ENCODE results near the gene CAB39. TPM values are rescaled to one million over a fixed set of nuclear protein-coding genes. Genes with fewer than 3 reads are reported as not detected.

CAB39 gene
- polyA plus RNA-seq, 6 donors from 2014 or later, result 28.6 to 53.0 (median 43.6) TPM

DNA sequence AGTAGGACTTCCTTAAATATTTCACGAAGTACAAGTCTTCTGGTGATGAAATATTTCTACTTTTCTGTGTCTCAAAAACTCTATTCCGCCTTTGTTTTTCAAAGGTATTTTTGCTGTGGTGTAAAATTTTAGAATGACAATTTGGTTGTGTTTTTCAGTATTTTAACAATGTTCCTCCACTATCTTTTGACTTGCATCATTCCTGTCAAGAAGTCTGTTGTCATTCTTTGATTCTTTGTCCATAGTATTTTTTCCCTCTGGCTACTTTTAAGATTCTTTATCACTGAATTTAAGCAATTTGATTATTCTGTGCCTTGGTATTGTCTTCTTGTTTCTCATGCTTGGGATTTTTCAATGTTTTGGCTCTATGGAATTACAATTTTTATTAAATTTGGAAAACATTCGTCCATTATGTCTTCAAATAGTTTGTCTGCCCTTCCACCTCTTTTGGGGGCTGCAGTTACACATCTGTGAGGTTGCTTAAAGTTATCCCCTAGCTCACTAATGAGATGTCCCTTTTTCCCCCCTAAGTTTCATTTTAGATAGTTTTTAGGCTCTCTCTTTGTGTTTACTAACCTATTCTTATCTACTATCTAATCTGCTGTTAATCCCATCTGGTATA, 76.0 kb downstream of the CAB39 start:
- Mint-ChIP-seq H3K27ac (peak overlapping the region in 1 of 6 donors; percentile 85), H3K4me3 (no peak overlapping the region), H3K36me3 (peaks cover 63 to 71% of the 10 kb centered on the region in 2 donors), H3K4me1 (peaks cover 23 to 38% (median 31%) of the 10 kb centered on the region in 3 donors), H3K9me3 (peaks cover 15 to 41% (median 26%) of the 10 kb centered on the region in 7 donors), H3K27me3 (no peaks in the 10 kb centered on the region)
- no peak for ATAC-seq (ENCODE audit: low read depth in 2 of 2)
- no peak for DNase-seq

DNA sequence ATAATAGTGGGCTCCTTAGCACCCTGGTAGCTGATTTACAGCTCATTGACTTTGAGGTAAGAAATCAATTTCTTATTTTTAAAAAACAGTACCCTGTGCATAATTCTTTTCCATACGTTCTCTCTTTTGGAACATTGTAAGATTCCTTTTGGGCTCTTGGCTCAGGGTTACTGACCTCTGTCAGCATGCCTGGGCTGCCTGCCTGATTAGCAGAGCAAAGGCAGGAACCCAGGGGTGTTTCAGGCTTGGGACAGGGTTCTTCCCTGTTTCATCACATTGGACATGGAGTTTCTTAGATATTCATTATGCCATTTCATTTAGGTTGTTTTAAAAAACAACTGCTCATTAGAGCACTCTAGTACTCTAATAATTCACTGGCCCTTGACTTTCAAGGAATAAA, 78.3 kb downstream of the CAB39 start:
- H3K9me3 Mint-ChIP-seq, result peaks cover 6 to 33% (median 24%) of the 10 kb centered on the region in 7 donors
- H3K4me3 Mint-ChIP-seq, result no peak overlapping the region
- peak overlapping the region in 2 of 6 donors; percentile 15 to 35 for H3K27ac Mint-ChIP-seq
- no peaks in the 10 kb centered on the region for H3K27me3 Mint-ChIP-seq
- H3K36me3 Mint-ChIP-seq, result peaks cover 50 to 62% of the 10 kb centered on the region in 2 donors
- DNase-seq (no peak), ATAC-seq (ENCODE audit: low read depth in 2 of 2) (no peak)
- H3K4me1 Mint-ChIP-seq, result peaks cover 12 to 31% (median 28%) of the 10 kb centered on the region in 3 donors

DNA sequence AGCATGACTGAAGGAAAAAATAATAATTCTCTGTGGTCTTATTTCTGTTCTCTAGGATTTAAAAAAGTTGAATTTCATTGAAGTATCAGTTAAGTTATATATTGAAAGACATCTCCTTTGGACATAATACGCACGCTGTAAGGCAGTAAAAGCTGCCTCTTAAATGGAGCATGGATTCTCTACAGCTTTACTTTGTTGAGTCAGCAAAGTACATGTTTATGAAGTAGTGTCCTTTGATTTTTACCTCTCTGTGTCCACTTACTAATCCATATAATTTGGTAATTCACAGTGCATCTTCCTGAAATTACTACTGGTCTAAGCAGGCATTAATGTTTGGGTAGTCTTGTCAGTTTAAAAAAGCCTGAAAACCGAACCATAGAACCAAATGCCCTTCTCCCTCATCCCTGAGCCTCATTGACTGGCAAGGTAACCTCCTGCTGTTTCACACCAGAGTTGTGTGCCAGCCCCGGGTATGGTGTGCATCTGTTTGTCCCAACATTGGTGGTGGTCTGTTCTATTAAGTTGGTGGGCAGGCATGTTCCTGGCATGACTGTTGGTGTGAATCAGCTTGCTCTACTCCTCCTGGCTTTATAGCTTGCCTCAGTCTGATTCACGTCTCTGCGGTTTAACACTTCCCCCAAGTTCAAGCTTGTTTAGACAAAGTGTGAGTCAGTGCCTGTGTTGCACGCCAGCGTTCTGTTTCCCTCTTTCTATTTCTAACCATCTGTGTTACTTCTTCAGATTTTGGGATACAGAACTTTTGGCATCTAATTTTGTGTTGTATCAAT, 81.1 kb downstream of the CAB39 start:
- peak; percentile 67 for ATAC-seq (ENCODE audit: low read depth in 2 of 2)
- DNase-seq, result no peak

DNA sequence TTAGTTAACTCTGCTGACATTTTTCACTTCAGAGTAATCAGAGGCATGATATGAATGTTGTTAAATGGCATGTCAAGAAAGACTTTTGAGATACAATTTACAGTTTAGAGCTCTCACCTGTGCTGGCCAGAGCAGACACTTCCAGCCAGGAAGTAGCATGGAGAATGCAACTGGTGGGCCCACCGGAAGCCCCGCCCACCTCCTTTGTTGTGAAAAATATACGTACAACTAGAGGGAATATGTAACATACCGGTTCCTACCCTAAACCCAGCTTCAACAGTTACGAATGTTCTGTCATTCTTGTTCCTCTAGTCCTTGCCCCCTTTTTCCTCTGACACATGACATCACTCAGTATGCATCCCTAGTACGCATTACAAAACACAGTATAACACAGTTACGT, 81.9 kb downstream of the CAB39 start:
- Mint-ChIP-seq H3K9me3 (peaks cover 0 to 6% (median 3%) of the 10 kb centered on the region in 7 donors), H3K27me3 (no peaks in the 10 kb centered on the region), H3K4me1 (peaks cover 12 to 29% (median 24%) of the 10 kb centered on the region in 3 donors), H3K4me3 (no peak overlapping the region), H3K27ac (peak overlapping the region in 2 of 6 donors; percentile 36 to 57), H3K36me3 (peaks cover 20 to 34% of the 10 kb centered on the region in 2 donors)
- ATAC-seq (ENCODE audit: low read depth in 2 of 2) (no peak), DNase-seq (no peak)

More for the DNA sequence above, 81.1 kb downstream of the CAB39 start:
- Mint-ChIP-seq H3K4me3 (no peak overlapping the region), H3K27ac (peak overlapping the region; percentile 5 to 82 (median 54)), H3K27me3 (no peaks in the 10 kb centered on the region), H3K9me3 (peaks cover 6 to 14% (median 8%) of the 10 kb centered on the region in 7 donors), H3K4me1 (peaks cover 12 to 31% (median 24%) of the 10 kb centered on the region in 3 donors), H3K36me3 (peaks cover 27 to 41% of the 10 kb centered on the region in 2 donors)

DNA sequence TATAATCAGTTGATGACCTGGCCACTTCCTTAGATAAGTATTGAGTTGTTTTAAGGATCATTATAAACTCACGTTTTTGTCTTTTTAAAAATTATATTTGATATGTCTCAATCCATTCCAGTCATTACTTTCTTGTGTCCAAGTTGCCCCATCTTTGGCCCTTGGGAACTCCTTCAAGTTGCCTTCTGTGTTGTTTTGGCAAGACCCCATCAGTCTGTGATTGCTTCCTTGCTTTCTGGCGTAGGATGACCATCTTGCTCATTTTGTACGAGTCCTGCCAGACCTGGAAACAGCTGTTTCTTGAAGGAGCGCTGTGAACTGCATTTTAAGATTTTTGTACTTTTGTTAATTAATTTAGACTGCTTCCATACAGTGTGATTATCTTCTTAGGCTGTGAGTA, 83.2 kb downstream of the CAB39 start:
- H3K4me3 Mint-ChIP-seq, result no peak overlapping the region
- no peaks in the 10 kb centered on the region for H3K9me3 Mint-ChIP-seq
- DNase-seq (no peak), ATAC-seq (ENCODE audit: low read depth in 2 of 2) (no peak)
- peak overlapping the region in 4 of 6 donors; percentile 28 to 76 (median 42) for H3K27ac Mint-ChIP-seq
- peaks cover 12 to 23% (median 16%) of the 10 kb centered on the region in 3 donors for H3K4me1 Mint-ChIP-seq
- H3K36me3 Mint-ChIP-seq, result peaks cover 16 to 24% of the 10 kb centered on the region in 2 donors
- H3K27me3 Mint-ChIP-seq, result no peaks in the 10 kb centered on the region

DNA sequence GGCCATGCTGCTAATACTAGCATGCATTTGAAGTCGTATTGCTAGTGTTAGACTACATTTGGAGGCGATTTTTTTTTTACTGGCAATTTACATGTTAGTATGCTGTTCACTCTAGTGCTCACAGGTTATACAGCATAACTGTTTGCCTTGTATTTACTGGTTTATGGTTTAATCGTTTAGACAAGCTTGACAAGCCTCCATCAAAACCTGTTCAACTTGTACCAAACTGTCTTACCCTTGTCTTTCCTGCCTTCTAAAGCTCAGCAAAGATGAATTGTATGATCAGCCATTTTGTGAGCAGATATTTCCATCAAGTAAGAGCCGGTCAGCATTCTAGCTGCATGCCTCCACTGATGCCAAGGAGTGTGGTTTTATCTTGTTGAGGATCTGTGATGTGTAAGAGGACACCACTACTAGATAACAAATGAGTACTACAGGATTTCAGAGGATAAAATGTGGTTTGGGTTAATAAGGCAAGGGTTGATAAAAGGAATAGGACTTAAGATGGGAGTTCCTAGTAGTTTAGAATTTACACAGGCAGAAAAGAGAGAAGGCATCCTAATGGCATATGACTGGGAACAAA, 83.7 kb downstream of the CAB39 start:
- Mint-ChIP-seq H3K9me3 (no peaks in the 10 kb centered on the region), H3K36me3 (peaks cover 18 to 24% of the 10 kb centered on the region in 2 donors), H3K27me3 (no peaks in the 10 kb centered on the region), H3K4me3 (no peak overlapping the region), H3K27ac (peak overlapping the region in 4 of 6 donors; percentile 28 to 76 (median 42)), H3K4me1 (peaks cover 12 to 23% (median 14%) of the 10 kb centered on the region in 3 donors)
- ATAC-seq (ENCODE audit: low read depth in 2 of 2), result no peak
- DNase-seq, result no peak

DNA sequence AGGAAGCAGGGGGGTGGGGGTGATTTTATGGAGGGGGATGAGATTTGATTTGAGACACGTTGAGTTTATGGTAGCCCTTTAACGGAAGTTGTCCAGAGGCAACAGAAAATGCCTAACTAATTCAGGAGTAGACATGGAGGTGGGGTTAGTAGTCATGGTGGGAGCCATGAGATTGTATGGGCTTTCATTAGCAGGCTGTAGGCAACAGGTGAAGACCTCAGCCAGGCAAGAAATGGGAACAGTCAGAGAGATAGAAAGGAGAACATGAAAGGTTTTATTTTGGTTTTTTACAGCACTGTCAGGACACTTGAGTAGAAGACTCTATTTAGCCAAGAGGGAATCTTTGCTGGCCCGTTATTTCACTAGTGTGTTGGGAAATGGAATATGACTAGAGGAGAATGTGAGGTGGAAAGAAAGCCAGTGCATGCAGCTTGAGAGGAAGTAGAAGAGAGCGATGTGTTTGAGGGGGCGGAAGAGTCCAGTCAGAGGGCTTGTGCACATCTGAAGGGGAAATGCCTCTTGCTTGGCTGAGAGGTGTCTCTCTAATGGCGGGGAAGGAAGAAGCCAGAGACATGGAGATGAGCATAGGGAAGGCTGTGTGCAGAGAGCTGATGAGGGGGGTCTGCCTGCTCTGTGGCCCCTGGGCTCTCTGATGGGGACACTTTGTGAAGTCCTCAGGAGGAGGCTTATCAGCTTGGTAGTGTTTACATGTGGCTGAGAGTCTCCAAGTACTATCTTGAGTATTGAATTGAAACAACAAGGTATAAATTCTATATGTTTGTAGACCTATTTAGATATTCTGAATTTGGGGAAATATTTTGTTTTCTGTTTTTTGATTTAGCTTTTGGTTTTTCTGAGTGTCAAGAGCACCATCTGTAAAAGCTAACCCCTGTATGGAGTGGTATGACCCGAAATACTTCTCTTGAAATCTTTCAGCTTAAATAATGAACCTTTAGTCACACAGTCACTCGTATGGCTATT, 85.2 kb downstream of the CAB39 start:
- Mint-ChIP-seq H3K9me3 (no peaks in the 10 kb centered on the region), H3K27me3 (no peaks in the 10 kb centered on the region), H3K4me1 (peaks cover 12 to 23% (median 14%) of the 10 kb centered on the region in 3 donors), H3K4me3 (no peak overlapping the region), H3K36me3 (peaks cover 16 to 26% of the 10 kb centered on the region in 2 donors), H3K27ac (no peak overlapping the region)
- ATAC-seq (ENCODE audit: low read depth in 2 of 2) (peak; percentile 73 to 77), DNase-seq (no peak)

DNA sequence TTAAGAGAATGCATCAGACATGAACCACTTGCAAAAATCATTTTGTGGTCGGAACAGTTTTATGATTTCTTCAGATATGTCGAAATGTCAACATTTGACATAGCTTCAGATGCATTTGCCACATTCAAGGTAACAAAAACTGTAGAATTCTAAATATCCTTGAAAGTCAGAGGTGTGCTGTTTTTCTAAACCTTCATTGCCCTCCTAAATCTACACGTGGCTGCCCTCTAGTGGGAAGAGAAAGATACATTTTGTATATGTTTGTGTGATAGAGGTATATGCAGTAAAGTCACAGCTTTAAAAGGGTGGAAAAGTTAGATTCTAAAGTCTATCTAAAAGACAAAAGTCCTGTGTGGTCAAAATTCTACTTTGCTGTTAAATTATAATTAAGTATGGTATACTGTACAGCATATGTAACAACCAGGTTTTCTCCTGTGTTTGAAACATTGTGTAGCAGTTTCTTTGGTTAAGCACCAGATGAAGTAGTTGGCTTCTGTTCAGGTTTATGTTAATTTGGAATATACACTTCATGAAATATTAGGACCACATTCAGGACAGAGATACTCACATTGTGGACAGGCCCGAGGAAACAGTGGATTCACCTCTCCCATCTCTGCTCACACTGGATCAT, 86.2 kb downstream of the CAB39 start:
- no peaks in the 10 kb centered on the region for H3K9me3 Mint-ChIP-seq
- H3K27ac Mint-ChIP-seq, result no peak overlapping the region
- DNase-seq (peak; percentile 24), ATAC-seq (ENCODE audit: low read depth in 2 of 2) (peak in 1 of 2 donors; percentile 31)
- peaks cover 9 to 24% of the 10 kb centered on the region in 2 donors for H3K36me3 Mint-ChIP-seq
- H3K4me3 Mint-ChIP-seq, result no peak overlapping the region
- H3K4me1 Mint-ChIP-seq, result peaks cover 10 to 18% (median 10%) of the 10 kb centered on the region in 3 donors
- H3K27me3 Mint-ChIP-seq, result no peaks in the 10 kb centered on the region

DNA sequence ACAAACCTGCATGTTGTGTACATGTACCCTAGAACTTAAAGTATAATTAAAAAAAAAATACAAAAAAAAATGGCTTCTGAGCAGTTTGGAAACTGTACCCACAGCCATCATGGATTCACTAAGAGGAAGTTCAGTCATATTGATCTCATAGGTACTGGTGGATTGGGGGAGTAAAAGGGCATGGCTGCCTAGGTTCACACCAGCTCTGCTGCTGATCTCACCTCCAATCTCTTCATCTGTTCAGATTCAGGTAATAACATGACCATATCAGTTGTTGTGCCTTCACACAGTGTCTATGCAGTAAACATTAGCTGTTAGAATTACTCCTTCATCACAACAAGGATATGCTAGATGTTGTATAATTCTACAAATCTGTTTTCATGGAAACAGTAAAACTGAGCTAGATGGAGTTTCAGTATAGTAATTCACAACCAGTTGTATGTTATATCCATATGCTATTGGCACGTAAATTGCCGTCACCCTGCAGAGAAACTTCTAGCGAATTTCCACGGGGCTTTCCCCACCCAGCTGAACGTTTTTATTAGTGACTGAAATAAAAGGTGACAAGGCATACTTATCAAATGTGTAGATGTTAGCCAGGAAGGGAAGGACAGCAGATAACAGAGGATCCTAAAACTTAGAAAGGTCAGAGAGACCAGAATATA, 92.8 kb downstream of the CAB39 start:
- DNase-seq (no peak), ATAC-seq (ENCODE audit: low read depth in 2 of 2) (no peak)
- peaks cover 0 to 4% (median 0%) of the 10 kb centered on the region in 3 donors for H3K4me1 Mint-ChIP-seq
- no peak overlapping the region for H3K4me3 Mint-ChIP-seq
- peaks cover 4 to 14% of the 10 kb centered on the region in 2 donors for H3K36me3 Mint-ChIP-seq
- no peak overlapping the region for H3K27ac Mint-ChIP-seq
- H3K27me3 Mint-ChIP-seq, result no peaks in the 10 kb centered on the region
- H3K9me3 Mint-ChIP-seq, result no peaks in the 10 kb centered on the region

DNA sequence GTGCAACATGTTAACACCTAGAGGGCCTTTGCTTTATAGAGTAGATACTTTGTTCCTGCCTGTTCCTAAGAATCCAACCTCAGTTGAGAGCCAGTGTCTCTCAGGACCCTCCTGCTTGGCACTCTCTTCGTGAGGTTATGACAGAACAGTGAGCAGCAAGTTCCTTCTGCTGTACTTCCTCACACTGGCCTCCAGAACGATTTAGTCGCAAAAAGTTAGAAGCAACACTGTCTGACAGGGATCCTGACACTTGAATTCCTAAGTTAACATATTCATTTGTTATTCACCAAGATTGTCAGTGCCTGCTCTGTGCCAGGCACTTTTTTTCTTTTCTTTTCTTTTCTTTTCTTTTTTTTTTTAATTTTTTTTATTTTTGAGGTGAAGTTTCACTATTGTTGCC, 95.1 kb downstream of the CAB39 start:
- ATAC-seq (ENCODE audit: low read depth in 2 of 2), result no peak
- peaks cover 0 to 4% (median 0%) of the 10 kb centered on the region in 3 donors for H3K4me1 Mint-ChIP-seq
- no peaks in the 10 kb centered on the region for H3K27me3 Mint-ChIP-seq
- H3K27ac Mint-ChIP-seq, result peak overlapping the region; percentile 11 to 60 (median 43)
- no peak overlapping the region for H3K4me3 Mint-ChIP-seq
- no peaks in the 10 kb centered on the region for H3K36me3 Mint-ChIP-seq
- no peaks in the 10 kb centered on the region for H3K9me3 Mint-ChIP-seq
- no peak for DNase-seq

DNA sequence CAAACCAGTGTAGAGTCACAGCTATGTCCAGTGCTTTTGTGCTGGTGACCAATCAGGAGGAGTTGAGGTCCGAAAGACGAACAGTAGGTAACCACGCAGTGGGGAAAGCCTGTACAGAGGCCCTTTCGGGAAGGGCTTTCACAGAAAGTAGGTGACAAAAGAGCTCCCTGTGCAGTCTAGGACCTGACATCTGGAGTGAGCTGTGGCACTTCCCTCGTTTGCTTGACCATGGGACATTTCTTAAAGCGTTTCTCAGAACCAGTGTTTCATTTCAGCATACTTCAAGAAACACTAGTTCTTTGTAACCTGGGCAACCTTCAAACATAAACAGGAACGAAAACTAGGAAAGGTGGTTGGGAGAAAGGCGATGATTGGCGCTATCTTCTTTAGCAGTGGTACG, 96.4 kb downstream of the CAB39 start:
- Mint-ChIP-seq H3K9me3 (no peaks in the 10 kb centered on the region), H3K4me1 (peaks cover 0 to 4% (median 0%) of the 10 kb centered on the region in 3 donors), H3K36me3 (peaks cover 0 to 11% of the 10 kb centered on the region in 2 donors), H3K4me3 (no peak overlapping the region), H3K27ac (peak overlapping the region in 1 of 6 donors; percentile 26), H3K27me3 (no peaks in the 10 kb centered on the region)
- no peak for ATAC-seq (ENCODE audit: low read depth in 2 of 2)
- DNase-seq, result no peak

All from naive B cell (primary cell).